Panc1 (cell line): ENCODE results near the gene SUDS3. TPM values are rescaled to one million over a fixed set of nuclear protein-coding genes. Genes with fewer than 3 reads are reported as not detected.

Source experiments
- ATAC-seq: fragments of 200-7000 bp; cut with Tn5 transposase; 2 replicates; pipeline ENCODE4 v1.9.1; 2020; ENCODE audit warnings: mild to moderate bottlenecking, moderate library complexity
- BruUV-seq: library from RNA; stranded (reverse); fragments of 400-500 nt; replicated peaks from 2 replicates; lab custom pipeline; 2021; lab: Mats Ljungman, UMichigan
- CTCF ChIA-PET: fragments of 300-600 bp; sonication (Branson Sonifier 250); formaldehyde crosslinking; loops from one replicate; lab custom pipeline; 2022; ENCODE audit warnings: antibody characterized with exemption; lab: Charles Lee
- POLR2A ChIA-PET: fragments of 300-600 bp; sonication (Branson Sonifier 250); formaldehyde crosslinking; loops from one replicate; lab custom pipeline; 2022; ENCODE audit warnings: antibody characterized with exemption; lab: Charles Lee
- DNase-seq: peaks from one replicate; pipeline ENCODE4 v3.0.0-alpha.2; 2010; ENCODE audit warnings: low read depth, low spot score
- H3K27ac ChIP-seq: 2 replicates; pipeline ENCODE4 v1.5.1; 2011; ENCODE audit warnings: mild to moderate bottlenecking, low read length, inconsistent platforms
- H3K27me3 ChIP-seq: fragments of 200-500 bp; sonication (Bioruptor generic); 2 replicates; pipeline ENCODE4 v1.6.0; 2014; ENCODE audit warnings: low read length, inconsistent platforms; ENCODE audit not compliant: control insufficient read depth, insufficient read depth
- H3K36me3 ChIP-seq: fragments of 200-500 bp; sonication (Bioruptor generic); 2 replicates; pipeline ENCODE4 v1.5.1; 2014; ENCODE audit warnings: inconsistent platforms, mild to moderate bottlenecking, low read length, moderate library complexity; ENCODE audit not compliant: control insufficient read depth, insufficient read depth
- H3K4me1 ChIP-seq: 2 replicates; pipeline ENCODE4 v1.5.1; 2011; ENCODE audit warnings: inconsistent platforms, mild to moderate bottlenecking, low read length, moderate library complexity; ENCODE audit not compliant: control insufficient read depth, insufficient read depth
- H3K4me3 ChIP-seq, 2 experiments: 2 replicates each; pipeline ENCODE4 v1.5.1; 2011 to 2012; ENCODE audit warnings: low read depth in 2 of 2, low read length in 2 of 2, mild to moderate bottlenecking in 2 of 2, inconsistent platforms in 1 of 2, moderate library complexity in 1 of 2
- H3K9me3 ChIP-seq: fragments of 200-500 bp; sonication (Bioruptor generic); 2 replicates; pipeline ENCODE4 v1.5.1; 2014; ENCODE audit warnings: low read depth, mild to moderate bottlenecking, inconsistent platforms, low read length, moderate library complexity; ENCODE audit not compliant: control insufficient read depth, insufficient read depth
- POLR2AphosphoS5 ChIP-seq: IDR thresholded peaks from 2 replicates; pipeline ENCODE4 v1.6.1; 2012; ENCODE audit warnings: mild to moderate bottlenecking, low read depth, low read length, moderate library complexity
- REST ChIP-seq, 2 experiments: IDR thresholded peaks; 2 replicates each; pipeline ENCODE4 v1.6.1; 2011 to 2012; ENCODE audit warnings: low read depth in 2 of 2, control low read depth in 1 of 2, low read length in 1 of 2, mild to moderate bottlenecking in 1 of 2, moderate library complexity in 1 of 2; ENCODE audit not compliant: insufficient read depth in 1 of 2
- SIN3A ChIP-seq: IDR thresholded peaks from 2 replicates; pipeline ENCODE4 v1.6.1; 2012; ENCODE audit warnings: low read depth, mild to moderate bottlenecking, low read length, moderate library complexity, borderline replicate concordance; ENCODE audit not compliant: insufficient read depth
- TCF7L2 ChIP-seq: IDR thresholded peaks from 2 replicates; pipeline ENCODE4 v1.6.1; 2011; ENCODE audit warnings: mild to moderate bottlenecking, low read depth, low read length, inconsistent platforms
- in situ Hi-C: cut with HindIII; loops from 2 replicates; pipeline ENCODE4 v1.10.0; 2016; ENCODE audit warnings: low sequenced_read_pairs, low pct_unique_long_range_greater_than_20kb
- intact Hi-C: fragments of 100-400 bp; cut with micrococcal nuclease; formaldehyde crosslinking; loops from one replicate; pipeline ENCODE4 v1.10.0; 2022; ENCODE audit not compliant: unreplicated experiment
- total RNA-seq: library from RNA; stranded (reverse); gene quantifications from one replicate; pipeline ENCODE4 v1.2.1, GENCODE V29; 2021; ENCODE audit not compliant: unreplicated experiment
- TF ChIP-seq, protein P1 (sequence below): fragments of 450-650 bp; IDR thresholded peaks from 2 replicates; pipeline ENCODE4 v1.5.1; 2017; ENCODE audit warnings: mild to moderate bottlenecking

Gene SUDS3
- total RNA-seq, 1 experiment from 2014 or later, result 37.4 TPM

DNA sequence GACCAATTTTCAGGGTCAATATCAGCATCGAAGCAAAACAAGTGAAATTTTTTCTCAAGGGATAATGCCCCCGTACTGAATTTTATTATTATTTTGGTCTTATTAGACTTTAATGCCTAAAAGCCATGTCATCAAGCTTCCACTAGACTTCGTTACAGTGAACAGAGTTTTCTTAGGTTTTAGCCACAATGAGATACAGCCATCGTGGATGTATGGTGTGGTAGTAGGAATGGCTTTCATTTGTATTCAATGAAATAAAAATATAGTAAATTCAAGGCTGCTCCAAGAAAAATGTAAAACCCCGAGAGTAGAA is 15.3 kb upstream of the SUDS3 start:
- no peak for ATAC-seq
- TF ChIP-seq TCF7L2, result no peak
- H3K36me3 ChIP-seq, result no peaks in the 10 kb centered on the region
- H3K27ac ChIP-seq, result peak overlapping the region; percentile 72
- H3K4me3 ChIP-seq, result no peak overlapping the region
- intact Hi-C loops (no loop called here), in situ Hi-C loops (no loop called here)
- ChIA-PET POLR2A (no interaction called here), CTCF (no interaction called here)
- peaks cover 47% of the 10 kb centered on the region for H3K4me1 ChIP-seq
- no TSS peak for BruUV-seq
- H3K27me3 ChIP-seq, result no peaks in the 10 kb centered on the region
- no peak for DNase-seq
- H3K9me3 ChIP-seq, result no peaks in the 10 kb centered on the region

DNA sequence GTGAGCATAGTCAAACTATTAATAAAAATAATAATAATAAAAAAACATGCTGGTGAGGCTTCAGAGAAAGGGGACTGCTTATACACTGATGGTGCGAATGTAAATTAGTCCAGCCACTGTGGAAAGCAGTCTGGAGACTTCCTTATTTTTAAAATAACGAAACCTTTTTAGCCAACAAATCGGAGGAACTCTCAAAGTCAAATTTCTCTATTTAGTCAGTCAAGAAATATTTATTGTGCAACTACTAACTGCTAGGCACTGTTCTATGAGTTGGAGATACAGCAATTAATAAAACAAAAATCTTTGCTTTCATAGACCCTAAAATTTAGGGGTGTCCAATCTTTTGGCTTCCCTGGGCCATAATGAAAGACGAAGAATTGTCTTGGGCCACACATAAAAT is 14.5 kb upstream of the SUDS3 start:
- DNase-seq (no peak), ATAC-seq (no peak)
- no peaks in the 10 kb centered on the region for H3K36me3 ChIP-seq
- no TSS peak for BruUV-seq
- intact Hi-C loops (no loop called here), in situ Hi-C loops (no loop called here)
- TF ChIP-seq REST (IDR thresholded peaks at IDR 0.05; ENCODE audit: insufficient read depth in 1 of 2, low read depth in 2 of 2, low read length in 1 of 2) (no peak), POLR2AphosphoS5 (no peak), TCF7L2 (no peak), SIN3A (no peak)
- TF ChIP-seq, protein P1, sequence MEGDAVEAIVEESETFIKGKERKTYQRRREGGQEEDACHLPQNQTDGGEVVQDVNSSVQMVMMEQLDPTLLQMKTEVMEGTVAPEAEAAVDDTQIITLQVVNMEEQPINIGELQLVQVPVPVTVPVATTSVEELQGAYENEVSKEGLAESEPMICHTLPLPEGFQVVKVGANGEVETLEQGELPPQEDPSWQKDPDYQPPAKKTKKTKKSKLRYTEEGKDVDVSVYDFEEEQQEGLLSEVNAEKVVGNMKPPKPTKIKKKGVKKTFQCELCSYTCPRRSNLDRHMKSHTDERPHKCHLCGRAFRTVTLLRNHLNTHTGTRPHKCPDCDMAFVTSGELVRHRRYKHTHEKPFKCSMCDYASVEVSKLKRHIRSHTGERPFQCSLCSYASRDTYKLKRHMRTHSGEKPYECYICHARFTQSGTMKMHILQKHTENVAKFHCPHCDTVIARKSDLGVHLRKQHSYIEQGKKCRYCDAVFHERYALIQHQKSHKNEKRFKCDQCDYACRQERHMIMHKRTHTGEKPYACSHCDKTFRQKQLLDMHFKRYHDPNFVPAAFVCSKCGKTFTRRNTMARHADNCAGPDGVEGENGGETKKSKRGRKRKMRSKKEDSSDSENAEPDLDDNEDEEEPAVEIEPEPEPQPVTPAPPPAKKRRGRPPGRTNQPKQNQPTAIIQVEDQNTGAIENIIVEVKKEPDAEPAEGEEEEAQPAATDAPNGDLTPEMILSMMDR, result no peak
- no peak overlapping the region for H3K27ac ChIP-seq
- ChIA-PET POLR2A (no interaction called here), CTCF (no interaction called here)
- H3K4me1 ChIP-seq, result peaks cover 47% of the 10 kb centered on the region
- H3K9me3 ChIP-seq, result no peaks in the 10 kb centered on the region
- H3K27me3 ChIP-seq, result no peaks in the 10 kb centered on the region
- no peak overlapping the region for H3K4me3 ChIP-seq

DNA sequence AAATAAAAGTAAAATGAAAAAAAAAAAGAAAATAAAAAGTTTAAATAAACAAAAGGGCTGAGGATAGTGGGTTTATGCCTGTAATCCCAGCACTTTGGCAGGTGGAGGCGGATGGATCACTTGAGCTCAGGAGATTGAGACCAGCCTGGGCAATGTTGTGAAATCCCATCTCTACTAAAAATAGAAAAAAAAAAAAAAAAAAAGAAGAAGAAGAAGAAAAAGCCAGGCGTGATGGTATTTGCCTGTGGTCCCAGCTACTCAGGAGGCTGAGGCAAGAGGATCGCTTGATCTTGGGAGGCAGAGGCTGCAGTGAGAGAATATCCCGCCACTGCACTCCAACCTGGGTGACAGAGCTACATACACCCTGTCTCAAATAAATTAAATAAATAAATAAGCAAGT is 7.5 kb upstream of the SUDS3 start:
- H3K4me1 ChIP-seq, result peaks cover 12% of the 10 kb centered on the region
- no peak for TF ChIP-seq POLR2AphosphoS5
- TF ChIP-seq REST (IDR thresholded peaks at IDR 0.05; ENCODE audit: insufficient read depth in 1 of 2, low read depth in 2 of 2, low read length in 1 of 2), result no peak
- TF ChIP-seq, protein P1, result no peak
- no peak for TF ChIP-seq TCF7L2
- no peak for TF ChIP-seq SIN3A
- H3K36me3 ChIP-seq, result peaks cover 2% of the 10 kb centered on the region; the same call in 1 of the 2 replicates
- DNase-seq (no peak), ATAC-seq (no peak)
- intact Hi-C loops (no loop called here), in situ Hi-C loops (no loop called here)
- CTCF ChIA-PET, result no interaction called here
- H3K4me3 ChIP-seq, result no peak overlapping the region
- no peaks in the 10 kb centered on the region for H3K9me3 ChIP-seq
- H3K27ac ChIP-seq, result no peak overlapping the region
- no TSS peak for BruUV-seq
- POLR2A ChIA-PET, result interaction anchor here (0.6 kb wide), 1 partner anchor 30 kb away, joined by 5 read pairs; no protein-coding TSS in a partner anchor
- H3K27me3 ChIP-seq, result no peaks in the 10 kb centered on the region
